GM03348 (cell line): Measurements from ENCODE around the gene ASB16.

Experiments
- DNase-seq: peaks from one replicate; pipeline ENCODE4 v3.0.0; 2012; ENCODE audit warnings: low spot score

Gene ASB16

DNA sequence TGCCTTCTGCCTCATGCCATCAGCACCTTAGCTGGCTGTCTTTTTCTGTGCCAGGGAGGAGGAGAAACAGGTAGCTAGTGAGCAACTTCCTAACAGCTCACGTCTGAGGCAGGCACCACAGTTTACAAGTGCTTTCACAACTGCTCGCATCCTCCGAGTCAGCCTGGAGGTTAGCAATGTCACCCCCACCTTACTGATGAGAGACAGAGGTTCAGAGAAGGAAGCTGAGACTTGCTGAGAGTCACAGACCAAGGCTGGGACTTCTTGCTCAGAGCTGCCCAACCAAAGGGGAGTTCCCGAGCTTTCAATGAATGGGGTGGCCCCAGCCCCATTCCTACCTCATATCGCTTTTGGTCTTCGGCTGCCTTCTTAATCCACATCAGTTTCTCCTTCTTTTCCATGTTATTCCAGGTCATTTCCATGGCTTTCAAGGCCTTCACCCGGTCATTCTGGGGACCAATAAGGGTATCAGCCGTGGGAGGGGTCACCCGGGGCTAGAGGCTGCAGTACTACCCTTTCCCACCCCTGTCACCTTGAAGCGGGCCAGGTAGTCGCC, 39.4 kb downstream of the ASB16 start:
- no peak for DNase-seq

DNA sequence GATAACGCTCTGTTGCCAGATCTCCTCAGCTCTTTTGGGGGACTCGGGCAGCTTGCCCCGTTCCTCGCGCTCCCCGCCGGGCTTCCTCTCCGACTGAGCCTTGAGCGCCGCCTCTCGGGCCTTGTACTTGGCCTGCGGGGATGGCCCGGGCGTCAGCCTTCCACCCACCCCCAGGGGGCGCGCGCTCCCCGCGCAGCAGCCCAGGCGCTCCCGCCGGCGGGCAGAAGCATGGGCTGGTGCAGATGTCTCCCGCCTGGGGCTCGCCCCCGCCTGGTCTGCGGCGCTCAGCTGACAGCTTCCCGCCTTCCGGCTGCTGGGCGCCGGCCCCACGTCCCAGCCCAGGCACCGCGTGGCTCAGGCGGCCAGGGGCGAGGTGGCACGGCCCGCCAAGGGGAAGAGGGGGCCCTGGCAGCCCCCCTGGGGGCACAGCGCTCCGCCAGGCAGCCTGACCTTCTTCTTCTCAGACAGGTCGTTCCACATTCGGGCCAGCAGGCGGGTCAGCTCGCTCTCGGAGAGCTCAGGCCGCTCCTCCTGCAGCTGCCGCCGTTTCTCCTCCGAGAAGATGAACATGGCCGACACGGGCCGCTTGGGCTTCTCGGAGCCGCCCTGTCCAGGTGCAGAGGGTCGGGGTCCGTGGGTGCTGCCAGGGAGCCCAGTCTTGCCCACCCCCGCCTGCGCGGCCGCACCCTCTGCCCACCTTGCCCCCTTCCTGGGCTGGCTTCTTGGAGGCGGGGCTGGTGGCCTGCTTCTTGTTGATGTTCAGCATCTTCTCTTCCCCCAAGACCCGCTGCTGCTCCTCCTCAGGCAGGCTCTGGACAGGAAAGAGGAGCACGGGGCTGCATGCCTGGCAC, 40.1 kb downstream of the ASB16 start:
- peak; percentile 93 for DNase-seq

DNA sequence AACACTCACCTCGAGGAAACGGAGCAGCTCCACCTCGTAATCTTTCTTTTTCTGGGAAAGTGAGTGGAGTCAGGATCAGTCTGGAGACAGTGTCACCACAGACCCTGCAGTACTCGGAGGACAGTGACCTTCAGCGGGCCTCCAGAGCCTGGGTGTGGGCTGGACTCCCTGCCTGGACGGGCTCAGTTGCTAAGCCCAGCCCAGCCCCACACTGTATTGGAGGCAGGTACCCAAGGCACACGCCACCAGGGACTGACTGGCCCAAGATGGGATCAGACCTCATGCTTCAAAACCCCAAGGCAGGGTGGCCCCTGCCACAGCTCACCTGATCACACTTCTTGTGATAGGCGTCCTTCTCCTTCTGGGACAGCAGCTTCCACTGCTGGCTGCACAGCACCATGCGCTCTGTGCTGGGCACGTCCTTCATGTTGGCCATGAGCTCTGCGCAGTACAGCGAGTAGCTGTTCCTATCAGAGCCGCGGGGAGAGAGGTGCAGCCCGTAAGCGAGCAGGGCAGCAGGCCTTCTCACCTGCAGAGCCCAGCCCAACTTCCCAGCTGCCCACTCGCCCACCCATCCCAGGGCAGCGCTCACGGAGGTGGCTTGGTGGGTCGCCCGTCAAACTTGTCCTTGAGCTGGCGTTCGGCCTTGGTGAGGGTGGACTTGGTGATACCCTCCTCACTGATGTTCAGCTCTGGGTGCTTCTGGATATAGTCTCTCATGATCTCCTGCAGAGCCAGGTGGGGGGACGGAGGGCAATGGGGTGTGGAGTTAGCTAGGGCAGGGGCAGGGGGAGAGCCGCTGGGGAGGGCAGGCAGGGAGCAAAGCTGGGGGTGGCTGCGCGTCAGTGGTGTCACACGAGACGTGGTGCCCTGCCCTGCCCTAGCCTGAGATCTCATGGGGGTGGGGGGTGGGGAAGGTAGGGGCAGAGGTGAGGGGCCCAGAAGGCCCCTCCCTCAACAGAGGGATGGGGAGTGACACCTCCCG, 41.1 kb downstream of the ASB16 start:
- DNase-seq: no peak

DNA sequence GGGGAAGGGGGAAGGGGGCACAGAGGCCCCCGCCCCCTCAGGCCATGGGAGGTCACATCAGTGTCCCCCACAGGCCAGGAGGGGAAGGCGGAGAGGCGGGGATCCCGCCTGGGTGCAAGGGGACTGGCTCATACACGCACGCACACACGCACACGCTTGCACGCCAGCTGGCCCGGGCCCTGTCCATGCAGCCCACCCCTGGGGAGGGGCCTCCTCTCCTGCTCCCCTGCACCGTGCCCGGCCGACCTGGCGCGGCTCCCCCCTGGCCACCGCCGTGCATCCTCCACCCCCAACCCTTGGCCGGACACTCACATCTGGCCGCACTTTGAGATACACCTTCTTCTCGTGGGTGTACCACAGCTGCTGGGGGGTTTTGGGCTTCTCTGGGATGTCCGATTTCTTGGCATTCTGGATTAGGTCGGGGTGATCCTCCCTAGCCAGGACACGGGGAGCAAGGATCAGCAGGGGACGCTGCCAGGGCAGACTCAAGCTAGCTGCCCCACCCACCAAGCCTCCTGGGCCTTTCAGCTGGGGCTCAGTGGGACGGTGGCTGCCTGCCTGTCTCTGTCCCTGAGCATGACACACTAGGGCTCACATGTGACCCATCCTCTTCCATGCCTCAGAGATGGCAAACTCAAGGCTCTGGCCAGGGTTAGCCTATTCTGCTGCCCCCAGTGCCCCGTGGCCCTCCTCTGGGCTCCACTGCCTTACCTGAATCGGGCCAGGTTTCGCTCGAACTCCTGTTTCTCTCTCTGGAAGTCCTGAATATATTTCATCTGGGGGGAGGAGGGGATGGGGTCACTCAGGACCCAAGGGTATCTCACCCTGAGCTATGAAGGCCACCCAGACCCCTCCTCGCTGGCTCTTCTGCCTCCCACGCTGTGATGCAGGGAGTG, 42.3 kb downstream of the ASB16 start:
- DNase-seq: no peak

DNA sequence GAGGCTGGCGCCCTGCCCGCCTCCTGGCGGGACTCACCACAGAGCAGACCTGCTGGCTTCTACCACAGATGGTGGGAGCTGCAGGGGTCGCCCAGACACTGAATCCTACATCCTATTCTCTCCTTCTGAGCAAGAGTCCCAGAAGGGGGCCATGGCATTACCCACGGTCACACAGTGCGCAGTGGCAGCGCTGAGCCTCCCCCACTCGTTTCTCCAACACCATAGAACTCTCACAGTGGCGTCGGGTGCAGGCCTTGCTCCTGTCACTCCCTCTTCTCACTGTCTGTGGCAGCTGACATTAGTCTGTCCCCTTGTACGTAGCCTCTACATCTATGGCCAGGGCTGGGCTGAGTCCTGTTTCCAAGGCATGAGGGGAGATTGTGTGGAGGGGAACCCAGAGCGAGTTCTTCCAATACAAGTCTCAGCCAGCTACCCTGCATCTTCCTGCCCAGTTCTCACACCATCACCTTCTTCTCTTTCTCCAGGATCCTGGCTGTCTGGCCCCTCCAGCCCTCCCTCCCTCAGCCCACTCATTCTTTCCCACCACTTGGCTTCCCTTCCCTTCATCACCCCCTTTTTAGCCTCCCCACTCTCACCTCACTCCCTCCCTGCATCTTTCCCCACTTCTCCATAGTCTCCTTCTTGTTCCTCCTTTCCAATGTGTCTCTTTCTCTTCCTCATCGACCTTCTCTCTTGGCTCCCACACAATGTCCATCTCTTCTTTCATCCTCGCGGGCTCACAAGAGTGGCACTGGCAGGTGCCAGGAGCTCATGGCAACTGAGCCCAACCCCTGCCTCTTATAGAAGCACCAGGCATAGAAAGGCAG, 43.1 kb downstream of the ASB16 start:
- no peak for DNase-seq

DNA sequence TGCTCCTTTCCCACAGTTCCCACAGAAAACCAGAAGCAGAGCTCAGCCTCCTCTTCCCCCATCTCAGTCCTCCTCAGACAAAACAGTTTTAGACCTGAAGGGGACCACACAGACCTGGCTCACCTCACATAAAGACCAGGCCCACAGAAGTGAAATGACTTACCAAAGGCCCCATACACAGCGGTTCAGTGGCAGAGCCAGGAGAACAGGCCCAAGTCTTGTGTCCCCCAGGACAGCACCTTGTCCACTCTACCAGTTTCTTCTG, 43.7 kb downstream of the ASB16 start:
- no peak for DNase-seq

DNA sequence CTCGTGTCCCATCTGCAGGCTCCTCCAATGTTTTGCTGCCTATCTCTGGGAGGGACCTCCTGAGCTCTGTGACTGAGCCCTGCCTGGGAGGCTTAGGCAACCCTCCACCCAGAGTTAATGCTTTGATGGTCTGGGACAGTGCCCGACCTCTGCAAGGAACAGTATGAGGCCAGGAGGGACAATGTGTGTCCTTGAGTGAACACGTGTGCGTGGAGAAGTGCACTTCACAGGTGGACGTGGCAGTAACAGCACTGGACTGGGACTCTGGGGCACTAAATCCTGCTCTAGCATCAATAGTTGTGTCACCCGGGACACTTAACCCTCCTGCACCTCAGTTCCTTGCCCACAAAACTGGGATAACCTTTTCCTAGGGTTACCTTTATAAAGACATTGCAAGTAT, 44.4 kb downstream of the ASB16 start:
- no peak for DNase-seq

DNA sequence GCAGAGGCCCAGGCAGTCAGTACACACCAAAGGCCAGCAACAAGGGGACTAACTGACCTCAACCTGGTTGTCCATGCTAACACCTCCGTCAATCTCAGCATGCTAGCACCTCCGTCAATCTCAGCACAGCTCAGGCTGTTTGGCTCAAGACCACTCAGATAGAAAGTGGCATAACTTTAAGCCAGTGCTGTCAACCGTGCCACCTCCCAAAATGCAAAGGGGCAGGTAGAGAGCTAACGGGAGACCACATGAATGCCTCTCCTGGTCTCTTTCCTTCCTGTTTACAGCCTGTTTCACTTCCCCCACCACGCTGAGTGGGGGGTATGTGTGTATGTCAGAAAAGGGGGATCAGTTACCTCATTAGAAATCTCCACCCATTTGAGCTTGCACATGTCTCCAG, 45.7 kb downstream of the ASB16 start:
- no peak for DNase-seq

DNA sequence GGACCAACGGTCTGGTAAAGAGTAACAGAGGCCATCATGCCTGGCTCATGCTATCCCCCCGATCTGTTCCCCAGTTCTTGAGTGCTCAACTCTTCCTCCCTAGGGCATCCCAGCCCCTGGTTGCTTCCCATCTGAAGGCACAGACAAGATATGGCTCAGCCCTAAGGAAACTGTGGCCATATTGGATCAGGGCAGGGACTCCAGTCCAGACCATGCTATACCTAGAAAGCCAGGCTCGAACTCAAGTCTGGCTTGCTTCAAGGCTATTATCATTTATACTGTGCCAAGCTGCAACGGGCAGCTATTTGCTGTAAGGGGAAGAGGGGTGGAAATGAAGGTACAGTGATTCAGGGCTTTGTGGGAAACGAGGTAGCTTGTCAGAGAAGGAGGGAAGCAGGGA, 46.2 kb downstream of the ASB16 start:
- no peak for DNase-seq

DNA sequence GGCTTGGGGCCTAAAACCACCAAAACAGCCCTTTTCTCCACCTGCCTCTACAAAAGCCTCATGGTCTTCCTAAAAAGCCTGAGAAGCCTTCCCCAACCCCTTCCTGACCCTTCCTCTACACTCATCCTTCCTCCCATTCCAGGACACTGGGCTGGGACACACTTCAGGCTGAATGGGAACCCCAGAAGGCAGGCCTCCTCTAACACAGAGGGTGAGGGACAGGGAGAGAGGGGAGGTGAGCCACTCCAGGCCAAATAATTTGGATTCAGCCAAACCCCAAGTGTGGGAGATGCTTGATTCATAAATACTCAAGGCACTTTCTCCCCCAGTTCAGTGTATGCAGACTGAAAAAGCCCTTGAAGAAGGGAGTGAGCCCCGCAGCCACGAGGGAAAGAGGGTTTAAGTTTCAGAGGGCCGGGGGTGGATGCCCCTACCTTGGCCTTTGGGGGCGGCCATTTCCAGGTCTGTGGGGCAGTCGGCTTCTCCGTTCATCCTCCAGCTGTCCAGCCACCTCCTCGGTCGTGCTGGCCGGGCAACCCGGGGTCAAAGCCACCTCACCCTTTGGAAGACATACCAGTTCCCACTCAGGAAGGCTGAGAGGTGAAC, 47.3 kb downstream of the ASB16 start:
- DNase-seq: no peak

DNA sequence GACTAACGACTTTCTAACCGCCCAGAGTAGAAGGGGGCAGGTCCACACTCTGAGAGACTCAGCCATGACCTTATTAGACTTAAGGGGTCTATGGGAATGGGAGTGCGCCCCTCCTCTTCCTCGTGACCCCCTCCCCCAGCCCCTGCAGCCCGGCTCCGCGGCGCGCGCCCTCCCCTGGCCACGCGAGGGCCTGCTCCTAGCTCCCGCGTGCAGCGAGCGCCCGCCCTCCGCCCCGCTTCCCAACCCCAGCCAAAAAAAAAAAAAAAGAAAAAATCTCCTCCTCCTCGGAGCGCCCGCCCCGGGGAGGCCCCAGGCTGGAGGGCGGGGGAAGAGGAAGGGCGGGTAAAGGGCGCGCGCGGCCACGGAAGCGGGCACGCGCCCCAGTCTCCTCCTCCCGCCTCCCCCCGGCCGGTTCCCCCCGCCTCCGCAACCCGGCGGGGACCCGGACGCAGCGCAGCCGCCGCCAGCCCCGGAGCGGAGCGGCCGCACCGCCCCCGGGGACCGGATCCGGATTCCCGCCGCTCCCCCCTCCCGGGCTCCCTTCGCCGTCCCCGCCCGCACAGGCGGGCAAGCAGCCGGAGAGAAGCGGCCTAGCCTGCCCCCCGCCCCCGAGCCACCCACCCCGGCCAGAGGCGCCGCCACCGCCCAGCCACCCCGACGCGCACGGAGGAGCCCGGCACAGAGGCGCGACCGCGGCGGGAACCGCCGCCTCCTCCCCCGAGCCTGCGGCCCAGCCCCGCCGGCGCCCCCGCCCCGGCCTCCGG, 48.0 kb downstream of the ASB16 start:
- DNase-seq: peak; percentile 97

DNA sequence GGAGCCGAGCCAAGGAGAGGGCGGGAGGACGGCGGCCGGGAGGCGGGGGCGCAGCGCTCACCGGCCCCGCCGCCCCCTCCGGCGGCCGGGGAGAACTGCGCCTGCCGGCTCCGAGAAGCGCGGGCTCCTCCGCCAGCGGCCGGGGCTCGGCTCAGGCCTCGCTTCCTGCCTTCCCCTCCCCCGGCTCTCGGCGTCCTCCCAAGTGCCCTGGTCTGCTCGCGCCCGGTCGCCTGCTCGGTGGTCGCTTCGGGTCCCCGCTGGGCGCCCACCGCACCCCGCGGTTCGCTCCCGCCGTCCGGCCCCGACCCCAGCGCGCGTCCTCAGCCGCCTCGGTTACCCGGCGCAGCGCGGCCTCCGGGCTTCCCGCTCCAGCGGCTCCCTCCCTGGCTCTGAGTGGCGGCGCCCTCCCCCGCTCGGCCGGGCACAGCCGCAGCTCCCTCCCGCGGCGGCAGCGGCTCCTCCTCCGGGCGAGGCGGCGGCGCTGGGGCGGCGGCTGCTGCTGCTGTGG, 48.7 kb downstream of the ASB16 start:
- DNase-seq: peak; percentile 91

DNA sequence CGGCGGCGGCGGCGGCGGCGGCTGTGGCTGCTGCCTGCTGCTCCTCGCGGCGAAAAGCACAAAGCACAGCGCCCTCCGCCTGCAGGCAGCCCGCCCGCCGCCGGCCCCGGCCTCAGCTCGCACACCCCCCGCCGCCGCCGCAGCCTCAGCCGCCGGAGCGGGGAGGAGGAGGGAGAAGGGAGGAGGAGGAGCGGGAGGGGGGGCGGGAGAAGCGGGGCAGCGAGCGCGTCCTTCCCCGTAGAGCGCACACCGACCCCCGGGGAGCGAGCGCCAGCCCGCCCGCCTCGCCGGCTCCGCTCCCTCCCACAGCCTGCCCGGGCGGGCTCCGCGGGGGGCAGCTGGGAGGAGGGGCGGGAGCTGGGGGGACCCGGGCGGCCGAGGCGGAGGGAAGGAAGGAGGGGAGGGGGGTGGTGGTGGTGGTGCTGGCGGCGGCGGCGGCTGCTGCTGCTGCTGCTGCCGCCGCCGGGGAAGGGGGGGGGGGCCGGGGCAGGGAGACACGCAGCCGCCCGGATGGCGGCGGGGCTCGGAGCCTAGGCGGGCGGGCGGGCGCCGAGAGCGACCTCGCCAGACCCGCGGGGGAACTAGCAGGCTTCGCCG, 49.2 kb downstream of the ASB16 start, which contains the start of gene UBTF:
UBTF (minus strand) TSS at position 60 of the 597 bp plus-strand sequence. CDS start 1,446 bp downstream, outside the sequence.
- peak; percentile 76 for DNase-seq

DNA sequence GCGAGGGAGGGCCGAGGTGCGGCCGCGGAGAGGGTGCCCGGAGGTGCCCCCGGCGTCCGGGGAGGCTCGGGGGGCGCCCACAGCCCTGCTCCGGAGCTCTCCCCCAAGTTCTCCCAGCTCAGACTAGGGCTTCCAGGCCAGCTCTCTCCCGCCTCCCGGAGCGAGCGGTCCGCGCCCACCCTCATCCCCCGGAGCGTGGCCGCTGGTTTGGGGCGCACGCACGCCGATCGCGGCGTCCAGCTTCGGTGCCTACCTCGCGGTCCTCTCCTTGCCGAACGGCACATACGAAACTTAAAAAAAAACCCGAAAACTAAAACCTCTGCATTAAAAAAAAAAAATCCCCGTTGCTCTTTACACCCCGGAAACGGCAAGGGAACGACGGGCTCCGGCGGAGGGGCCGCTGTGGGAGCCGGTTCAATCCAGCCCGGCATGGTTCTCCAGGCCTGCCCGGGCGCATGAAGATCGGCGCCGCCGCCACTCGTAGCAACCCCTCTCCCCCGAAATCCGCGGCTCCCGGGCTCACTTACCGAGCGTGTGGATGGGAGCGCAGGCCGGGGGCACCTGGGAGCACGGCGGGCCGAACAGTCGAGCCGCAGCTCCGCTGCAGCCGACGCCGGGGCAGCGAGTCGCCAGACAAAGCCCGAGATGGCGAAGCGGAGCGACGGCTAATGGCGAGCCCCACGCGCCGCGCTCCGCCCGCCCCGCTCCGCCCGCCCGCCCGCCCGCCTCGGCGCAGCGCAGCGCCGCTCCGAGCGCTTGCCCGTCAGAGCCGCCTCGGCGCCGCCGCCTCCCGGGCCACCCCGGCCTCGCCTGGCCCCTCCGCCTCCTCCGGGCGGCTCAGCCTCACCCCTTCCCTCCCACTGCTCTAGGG, 49.9 kb downstream of the ASB16 start:
- DNase-seq: peak; percentile 87

DNA sequence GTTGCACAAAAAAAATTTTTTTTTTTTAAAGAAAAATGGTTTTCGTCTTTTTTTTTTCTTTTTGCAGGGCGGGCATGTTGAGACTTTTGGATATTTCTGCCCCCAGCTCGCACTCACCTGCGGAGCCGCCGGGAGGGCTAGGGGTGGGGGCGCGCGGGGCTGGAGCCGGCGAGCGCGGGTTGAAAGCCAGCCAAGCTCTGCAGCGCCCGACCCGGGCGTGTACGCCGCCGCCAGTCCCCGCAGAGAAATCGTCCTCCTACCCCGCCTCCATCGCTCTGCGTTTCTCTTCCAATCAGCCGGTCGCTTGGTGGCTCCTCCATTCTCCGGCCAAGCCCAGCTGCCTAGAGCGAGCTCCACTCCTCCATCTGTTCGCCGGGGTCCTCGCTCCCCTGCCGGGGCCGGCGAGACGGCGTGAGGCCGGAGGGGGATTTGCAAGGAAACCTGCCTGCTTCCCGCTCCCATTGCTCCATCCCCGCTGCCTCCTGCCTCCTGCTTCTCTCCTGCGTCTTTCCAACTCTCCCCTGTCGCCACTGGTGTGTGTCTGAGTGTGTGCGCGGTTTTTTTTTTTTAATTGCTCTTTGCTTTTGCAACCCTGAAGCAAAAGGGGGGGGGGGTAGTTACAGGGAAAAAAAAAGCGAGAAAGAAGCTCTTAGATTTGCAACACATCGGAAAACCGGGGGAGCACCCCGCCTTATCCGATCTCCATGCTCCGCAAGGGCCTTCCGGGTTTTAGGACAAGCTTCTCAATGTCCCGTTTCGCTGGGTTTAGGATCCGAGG, 50.8 kb downstream of the ASB16 start:
- DNase-seq: peak; percentile 88

DNA sequence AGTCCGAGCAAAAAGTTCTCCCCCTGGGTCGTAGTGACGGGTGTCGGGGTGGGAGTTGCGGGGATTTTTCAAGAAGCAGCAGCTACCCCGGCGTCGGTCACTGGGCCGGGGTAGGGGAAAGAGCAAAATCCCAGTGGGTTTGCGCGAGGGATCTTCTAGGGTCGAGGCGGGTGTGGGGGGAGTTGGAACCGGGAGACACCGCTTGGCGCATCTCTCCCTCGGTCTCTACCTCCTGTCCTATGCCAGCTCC, 51.3 kb downstream of the ASB16 start:
- DNase-seq: no peak

DNA sequence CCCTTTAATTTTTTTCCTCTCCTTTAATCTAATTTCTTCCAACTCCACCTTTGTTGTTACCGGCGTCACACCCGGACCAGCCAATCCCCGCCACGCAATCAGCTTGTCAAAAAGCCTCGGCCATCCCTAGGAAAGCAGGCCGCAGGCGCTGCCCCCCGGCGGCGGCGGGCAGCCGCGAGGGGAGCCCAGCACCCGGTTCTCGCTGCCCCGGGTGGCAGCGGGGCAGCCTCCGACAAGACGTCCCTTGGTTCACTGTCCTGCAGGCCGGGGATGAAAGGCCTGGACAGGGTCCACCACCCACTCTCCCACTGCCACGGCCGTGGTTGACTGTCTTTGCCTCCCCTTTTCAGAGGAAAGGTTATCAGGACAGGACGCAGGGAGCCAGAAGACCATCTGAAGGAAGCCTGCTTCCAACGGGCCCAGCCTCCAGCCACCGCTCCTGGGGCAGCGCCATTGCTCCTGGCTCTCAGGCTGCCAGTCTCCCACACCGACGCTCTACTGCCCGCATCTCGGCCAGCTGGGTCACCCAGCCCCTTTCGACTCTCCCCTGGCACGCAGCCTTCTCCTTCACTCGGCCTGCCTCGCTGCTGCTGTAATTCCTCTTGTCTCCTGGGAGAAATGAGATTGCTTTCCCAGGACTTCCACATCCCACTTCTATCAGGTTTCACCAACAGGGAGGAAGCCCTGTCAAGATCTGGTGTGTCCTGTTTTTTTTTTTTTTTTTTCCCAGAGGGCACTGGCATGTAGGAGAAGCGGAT, 51.8 kb downstream of the ASB16 start:
- peak; percentile 93 for DNase-seq
